GM18498 (cell line): ENCODE results near the gene ABCG8.

Experiments
- ATAC-seq: cut with Tn5 transposase; IDR thresholded peaks from one replicate; pipeline ENCODE4 v1.9.1; 2021; ENCODE audit warnings: mild to moderate bottlenecking, moderate library complexity; ENCODE audit not compliant: unreplicated experiment

The ABCG8 gene

DNA sequence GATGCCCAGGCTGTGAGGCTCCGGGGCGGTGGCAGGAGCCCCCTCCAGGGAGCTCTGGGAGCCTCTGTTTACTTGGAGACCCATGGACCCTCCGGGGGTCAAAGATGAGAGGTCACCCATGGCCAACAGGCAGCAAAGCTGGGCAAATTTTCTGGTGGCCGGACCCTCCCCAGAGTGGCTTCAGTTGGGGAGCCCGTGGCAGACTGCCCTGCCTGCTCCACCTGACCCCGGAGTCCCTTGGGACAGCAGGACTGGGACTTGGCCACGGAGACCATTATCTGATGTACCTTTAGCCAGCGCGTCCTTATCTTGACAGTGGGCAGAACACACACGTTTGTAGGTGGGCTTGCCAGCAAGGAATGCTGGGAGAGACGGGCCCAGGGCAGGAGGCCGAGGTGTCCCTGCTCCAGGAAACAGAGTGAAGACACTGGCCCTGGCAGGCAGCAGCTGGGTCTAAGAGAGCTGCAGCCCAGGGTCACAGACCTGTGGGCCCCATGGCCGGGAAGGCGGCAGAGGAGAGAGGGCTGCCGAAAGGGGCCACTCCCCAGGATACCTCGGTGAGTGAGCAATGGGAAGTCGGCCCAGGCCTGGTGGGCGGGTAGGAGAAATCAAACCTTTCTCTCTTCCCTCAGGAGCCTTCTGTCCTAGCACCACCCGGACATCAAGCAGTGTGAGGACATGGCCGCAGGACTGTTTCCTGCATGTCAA is at the start of gene ABCG8, which contains the start of gene ABCG5:
Gene ABCG8, plus strand, starts transcription at position 412 of the 708 bp plus-strand sequence. Its CDS starts 83 bp downstream, at position 495.
Gene ABCG5, minus strand, starts transcription at position 280 of the 708 bp plus-strand sequence. Its CDS starts 160 bp downstream, at position 120.
- no peak for ATAC-seq

DNA sequence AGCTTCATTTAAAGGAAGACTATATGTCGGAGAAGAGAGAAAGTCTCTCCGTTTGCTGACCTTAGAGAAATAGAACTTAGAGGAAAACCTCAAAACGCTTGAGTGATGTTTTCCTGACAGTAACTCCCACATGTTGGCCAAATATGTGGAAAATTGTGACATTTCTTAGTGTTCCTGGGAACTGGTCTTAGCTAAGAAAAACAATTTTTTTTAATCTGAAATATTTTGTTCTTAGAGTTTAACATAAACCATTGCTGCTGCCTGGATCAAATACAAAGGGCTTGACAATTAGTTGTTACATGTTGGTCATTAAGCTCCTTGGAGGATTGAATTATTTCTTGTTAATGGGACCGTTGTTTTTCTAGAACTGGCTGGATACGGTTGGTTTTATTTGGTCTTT is 48.6 kb upstream of the ABCG8 start:
- ATAC-seq = no peak

GRCh38 chr2:43791035-43791765 is 47.6 kb upstream of the ABCG8 start:
- ATAC-seq = no peak

DNA sequence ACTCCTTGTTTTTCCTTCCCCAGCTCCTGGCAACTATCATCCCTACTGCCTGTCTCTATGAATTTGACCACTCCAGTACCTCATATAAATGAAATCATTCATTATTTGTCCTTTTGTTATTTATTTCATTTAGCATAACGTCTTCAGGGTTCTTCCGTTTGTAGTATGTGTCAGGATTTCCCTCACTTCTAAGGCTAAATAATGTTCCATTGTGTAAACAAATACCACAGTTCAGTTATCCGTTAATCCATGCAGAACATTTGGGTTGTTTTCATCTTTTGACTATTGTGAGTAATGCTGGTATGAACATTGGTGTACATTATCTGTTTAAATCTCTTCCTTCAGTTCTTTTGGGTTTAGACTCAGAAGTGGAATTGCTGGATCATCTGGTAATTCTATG is 46.1 kb upstream of the ABCG8 start:
- no peak for ATAC-seq

GRCh38 chr2:43794956-43795355 is 43.8 kb upstream of the ABCG8 start:
- no peak for ATAC-seq

GRCh38 chr2:43796206-43796605 is 42.6 kb upstream of the ABCG8 start:
- ATAC-seq = no peak

GRCh38 chr2:43798300-43798699 is 40.5 kb upstream of the ABCG8 start:
- ATAC-seq = no peak

GRCh38 chr2:43800894-43801293 is 37.9 kb upstream of the ABCG8 start:
- no peak for ATAC-seq

DNA sequence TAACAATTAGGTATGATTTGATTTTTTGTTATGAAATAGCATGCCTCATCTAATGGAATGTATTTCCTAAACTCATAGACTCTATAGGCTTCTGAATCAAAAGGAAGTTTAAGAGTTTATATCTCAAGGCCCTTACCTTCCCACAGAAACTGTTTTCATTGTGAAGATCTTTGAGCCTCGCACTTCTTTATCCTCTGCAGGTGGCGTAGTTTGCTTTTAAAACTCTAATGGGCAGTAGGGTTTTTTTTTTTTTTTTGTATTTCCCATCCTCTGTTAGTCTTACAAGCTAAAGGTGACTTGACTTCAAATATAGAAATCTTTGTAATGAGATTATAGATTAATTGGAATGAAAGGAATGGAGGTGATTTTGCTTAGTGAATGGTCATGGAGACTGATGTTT is 36.6 kb upstream of the ABCG8 start:
- no peak for ATAC-seq

DNA sequence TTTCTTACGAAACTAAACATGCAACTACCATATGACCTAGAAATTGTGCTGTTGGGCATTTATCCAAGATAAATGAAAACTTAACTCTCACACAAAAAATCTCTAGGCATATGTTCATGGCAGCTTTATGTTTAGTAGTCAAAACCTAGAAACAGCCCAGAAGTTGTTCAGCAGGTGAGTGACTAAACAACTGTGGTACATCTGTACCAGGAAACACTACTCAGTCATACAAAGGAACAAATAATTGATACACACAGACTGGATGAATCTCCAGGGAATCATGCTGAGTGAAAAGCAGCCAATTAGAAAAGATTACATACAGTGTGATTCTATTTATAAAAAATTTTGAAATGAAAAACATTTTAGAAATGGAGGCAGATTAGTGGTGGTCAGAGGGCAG is 35.7 kb upstream of the ABCG8 start:
- ATAC-seq = no peak

- no peak for ATAC-seq
These were observed 32.1 kb upstream of the ABCG8 start for GRCh38 chr2:43806719-43807031.

DNA sequence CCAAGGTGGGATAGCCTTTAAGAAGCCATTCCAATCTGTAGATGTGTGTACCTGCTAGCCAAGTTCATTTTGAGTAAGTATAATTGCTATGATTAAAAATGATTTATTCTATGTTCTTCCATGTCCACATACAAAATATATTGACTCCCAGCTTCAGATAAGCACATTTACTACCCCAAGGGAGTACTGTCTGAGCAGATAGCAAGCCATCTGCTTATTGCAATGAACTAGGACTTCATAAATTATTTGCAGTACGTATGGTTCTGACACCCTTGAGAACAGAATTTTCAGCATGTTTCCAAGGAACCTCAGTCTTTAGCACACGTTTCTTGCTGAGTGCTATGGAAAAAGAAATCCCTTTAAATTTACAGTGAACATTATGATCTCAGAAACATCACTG is 28.3 kb upstream of the ABCG8 start:
- ATAC-seq = no peak

DNA sequence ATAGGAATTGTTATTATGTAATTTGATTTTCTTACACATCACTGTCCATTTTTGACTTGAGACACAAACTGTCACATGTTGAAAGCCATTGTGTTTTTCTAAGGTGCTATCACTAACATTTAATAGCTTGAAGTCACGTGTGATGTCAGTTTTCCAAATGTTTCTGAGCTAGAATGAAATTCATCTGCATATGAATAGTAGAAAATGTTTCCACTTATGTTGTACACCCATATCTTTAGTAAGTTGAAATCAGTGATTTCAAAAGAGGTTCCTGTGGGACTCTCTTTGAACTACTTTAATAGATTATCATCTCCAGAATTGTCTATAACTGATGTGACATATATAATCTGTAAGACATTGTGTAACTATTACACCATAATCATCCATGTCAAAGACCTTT is 27.9 kb upstream of the ABCG8 start:
- no peak for ATAC-seq

- ATAC-seq = no peak
These were observed 26.8 kb upstream of the ABCG8 start for GRCh38 chr2:43812006-43812405.

DNA sequence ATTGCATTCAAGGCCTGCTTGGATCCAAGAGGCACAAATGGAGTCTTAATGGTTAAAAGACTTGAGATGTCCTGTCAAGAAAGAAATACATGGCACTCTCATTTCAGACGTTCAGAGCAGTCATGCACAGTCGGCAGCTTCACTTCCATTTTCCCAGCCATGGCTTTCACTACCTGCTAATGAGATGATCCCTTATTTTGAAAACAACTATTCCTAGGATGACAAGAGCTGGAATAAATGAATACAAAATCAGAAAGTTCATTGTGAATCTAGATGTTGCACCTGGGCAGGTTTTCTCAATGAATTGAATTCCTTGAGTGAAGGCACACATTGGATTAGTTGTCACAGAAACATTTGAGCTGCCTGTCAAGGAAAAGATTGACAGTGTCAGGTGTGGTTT is 25.8 kb upstream of the ABCG8 start:
- ATAC-seq = no peak

- no peak for ATAC-seq
These were observed 24.1 kb upstream of the ABCG8 start for GRCh38 chr2:43814711-43815110.

GRCh38 chr2:43818761-43819160 is 20.0 kb upstream of the ABCG8 start:
- ATAC-seq = no peak

DNA sequence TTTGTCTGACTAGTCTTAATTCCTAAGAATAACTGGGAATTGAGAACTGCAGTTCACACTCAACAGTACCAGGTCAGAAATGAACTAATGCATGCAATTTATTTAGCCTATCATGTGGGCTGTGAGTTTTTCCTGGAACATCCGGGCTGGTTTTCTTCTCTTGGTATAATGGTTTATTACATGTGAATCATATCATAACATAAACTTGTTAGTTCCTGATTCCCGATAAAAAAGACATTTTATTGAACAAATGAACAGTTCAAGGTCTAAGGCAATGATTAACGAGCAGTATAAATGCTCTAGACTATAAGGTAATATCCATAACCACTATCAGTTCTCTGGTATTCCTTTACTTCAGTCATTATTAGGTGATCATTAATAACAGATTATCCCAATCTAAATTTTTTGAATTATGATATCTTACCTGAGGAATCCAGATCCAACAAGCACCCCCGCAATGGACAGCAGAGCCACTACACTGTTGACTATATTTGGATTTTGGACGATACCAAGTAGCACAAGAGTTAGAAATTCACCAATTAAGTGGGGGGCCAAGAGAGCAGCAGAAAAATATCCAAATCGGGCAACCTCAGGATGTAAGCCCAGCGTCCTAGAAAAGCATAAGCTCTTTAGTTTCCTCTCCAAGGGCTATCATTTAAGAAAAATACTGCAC is 19.1 kb upstream of the ABCG8 start:
- ATAC-seq = no peak

GRCh38 chr2:43822839-43823238 is 15.9 kb upstream of the ABCG8 start:
- no peak for ATAC-seq

- no peak for ATAC-seq
These were observed 15.0 kb upstream of the ABCG8 start for GRCh38 chr2:43823751-43824150.

- no peak for ATAC-seq
These were observed 14.3 kb upstream of the ABCG8 start for GRCh38 chr2:43824512-43824911.

- no peak for ATAC-seq
These were observed 13.7 kb upstream of the ABCG8 start for GRCh38 chr2:43824951-43825493.
